Activated naive CD8-positive, alpha-beta T cell treated with anti-CD3 and anti-CD28 coated beads, Interleukin-2, amount 10 ng/mL, durations not matched to agents 7 days and 5 days (primary cell): Measurements from ENCODE around the gene SDHAF2. TPM values are rescaled to one million over a fixed set of nuclear protein-coding genes. Genes with fewer than 3 reads are reported as not detected.
"Not testable (repeated sequence)": the region's sequence is repeated elsewhere in the genome, so short reads cannot be mapped to it uniquely, and the experiment has no call there.

Source experiments
- ATAC-seq: fragments of 150-1000 bp; cut with Tn5 transposase; one replicate; pipeline ENCODE4 v1.10.0; 2021; ENCODE audit warnings: low read depth, moderate library complexity
- POLR2A ChIA-PET: fragments of 350-600 bp; sonication (Branson Sonifier 250); formaldehyde crosslinking; loops from one replicate; lab custom pipeline; 2021; ENCODE audit warnings: antibody characterized with exemption; lab: Charles Lee
- DNase-seq: peaks from one replicate; pipeline ENCODE4 v3.0.0; 2021
- H3K27ac Mint-ChIP-seq: one replicate; pipeline ENCODE4 v1.8.0; 2022; ENCODE audit warnings: mild to moderate bottlenecking, mixed read lengths
- H3K27me3 Mint-ChIP-seq: one replicate; pipeline ENCODE4 v1.8.0; 2022; ENCODE audit warnings: mild to moderate bottlenecking, moderate library complexity, mixed read lengths
- H3K36me3 Mint-ChIP-seq: one replicate; pipeline ENCODE4 v1.8.0; 2021; ENCODE audit warnings: mild to moderate bottlenecking, mixed read lengths
- H3K4me1 Mint-ChIP-seq: one replicate; pipeline ENCODE4 v1.8.0; 2021; ENCODE audit warnings: mixed read lengths
- H3K4me3 Mint-ChIP-seq: one replicate; pipeline ENCODE4 v1.8.0; 2022; ENCODE audit warnings: mild to moderate bottlenecking, moderate library complexity, mixed read lengths
- H3K9me3 Mint-ChIP-seq: one replicate; pipeline ENCODE4 v1.8.0; 2021; ENCODE audit warnings: mixed read lengths
- total RNA-seq, 2 experiments: library from RNA; stranded (reverse); gene quantifications; one replicate each; pipeline ENCODE4 v1.2.3, GENCODE V29; 2021

SDHAF2 gene
- total RNA-seq, 2 experiments from 2014 or later: 48.5 to 53.1 TPM

DNA sequence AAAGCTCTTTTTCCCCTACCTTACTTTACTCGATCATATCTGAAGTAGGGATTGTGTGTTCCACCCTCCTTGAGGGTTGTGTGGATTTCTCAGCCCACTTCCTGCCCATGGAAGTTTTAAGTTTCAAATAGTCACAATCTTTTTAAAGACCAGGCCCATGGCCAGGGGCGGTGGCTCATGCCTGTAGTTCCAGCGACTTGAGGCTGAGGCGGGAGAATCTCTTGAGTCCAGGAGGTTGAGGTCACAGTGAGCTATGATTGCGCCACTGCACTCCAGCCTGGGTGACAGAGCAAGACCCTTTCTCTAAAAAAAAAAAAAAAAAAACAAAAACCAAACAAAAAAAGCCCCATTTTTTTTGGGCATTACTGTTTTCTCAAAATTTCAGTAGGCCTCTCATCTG, 42.4 kb downstream of the SDHAF2 start:
- no peak for ATAC-seq
- no peak for DNase-seq
- POLR2A ChIA-PET: interaction anchor here (0.5 to 1.0 kb wide), 4 partner anchors 38 to 261 kb away, joined by 3 to 7 read pairs (median 4); no protein-coding TSS in a partner anchor
- Mint-ChIP-seq H3K27me3 (no peaks in the 10 kb centered on the region), H3K36me3 (peaks cover 9% of the 10 kb centered on the region), H3K4me1 (peaks cover 9% of the 10 kb centered on the region), H3K9me3 (no peaks in the 10 kb centered on the region), H3K4me3 (no peak overlapping the region), H3K27ac (peak overlapping the region; percentile 54)

- no peak for ATAC-seq
Measured at GRCh38 chr11:61472868-61473267, 42.9 kb downstream of the SDHAF2 start.

GRCh38 chr11:61473370-61474012, 43.6 kb downstream of the SDHAF2 start:
- Mint-ChIP-seq H3K27me3 (no peaks in the 10 kb centered on the region), H3K4me1 (peaks cover 12% of the 10 kb centered on the region), H3K4me3 (no peak overlapping the region), H3K36me3 (peaks cover 5% of the 10 kb centered on the region), H3K27ac (no peak overlapping the region), H3K9me3 (no peaks in the 10 kb centered on the region)
- POLR2A ChIA-PET: interaction anchor here (0.9 kb wide), 1 partner anchor 19 kb away, joined by 7 read pairs; no protein-coding TSS in a partner anchor
- ATAC-seq: no peak
- no peak for DNase-seq

More at GRCh38 chr11:61472868-61473267, 42.9 kb downstream of the SDHAF2 start:
- POLR2A ChIA-PET: interaction anchor here (0.7 to 0.9 kb wide), 2 partner anchors 19 to 44 kb away, joined by 7 read pairs; no protein-coding TSS in a partner anchor
- Mint-ChIP-seq H3K4me1 (peaks cover 10% of the 10 kb centered on the region), H3K36me3 (peaks cover 5% of the 10 kb centered on the region), H3K27me3 (no peaks in the 10 kb centered on the region), H3K27ac (no peak overlapping the region), H3K4me3 (no peak overlapping the region), H3K9me3 (no peaks in the 10 kb centered on the region)
- DNase-seq: no peak

GRCh38 chr11:61474013-61474643, 44.2 kb downstream of the SDHAF2 start:
- H3K27ac Mint-ChIP-seq: no peak overlapping the region
- no peak overlapping the region for H3K4me3 Mint-ChIP-seq
- POLR2A ChIA-PET: interaction anchor here (0.6 to 1.4 kb wide), 2 partner anchors 44 to 314 kb away, joined by 3 read pairs; partner anchors contain the start of genes CPSF7 and SDHAF2
- peaks cover 5% of the 10 kb centered on the region for H3K36me3 Mint-ChIP-seq
- H3K4me1 Mint-ChIP-seq: peaks cover 12% of the 10 kb centered on the region
- ATAC-seq (no peak), DNase-seq (no peak)
- no peaks in the 10 kb centered on the region for H3K9me3 Mint-ChIP-seq
- no peaks in the 10 kb centered on the region for H3K27me3 Mint-ChIP-seq

GRCh38 chr11:61475433-61475832, 45.5 kb downstream of the SDHAF2 start:
- H3K9me3 Mint-ChIP-seq: no peaks in the 10 kb centered on the region
- H3K27me3 Mint-ChIP-seq: no peaks in the 10 kb centered on the region
- ATAC-seq (no peak), DNase-seq (no peak)
- peaks cover 12% of the 10 kb centered on the region for H3K4me1 Mint-ChIP-seq
- H3K27ac Mint-ChIP-seq: no peak overlapping the region
- H3K36me3 Mint-ChIP-seq: peaks cover 5% of the 10 kb centered on the region
- POLR2A ChIA-PET: interaction anchor here (1.4 kb wide), 1 partner anchor 46 kb away, joined by 3 read pairs; the partner anchor contains the start of genes CPSF7 and SDHAF2
- no peak overlapping the region for H3K4me3 Mint-ChIP-seq

- POLR2A ChIA-PET: no interaction called here
- no peaks in the 10 kb centered on the region for H3K27me3 Mint-ChIP-seq
- no peak overlapping the region for H3K27ac Mint-ChIP-seq
- no peak for ATAC-seq
- DNase-seq: no peak
- peaks cover 7% of the 10 kb centered on the region for H3K4me1 Mint-ChIP-seq
- H3K4me3 Mint-ChIP-seq: no peak overlapping the region
- no peaks in the 10 kb centered on the region for H3K36me3 Mint-ChIP-seq
- no peaks in the 10 kb centered on the region for H3K9me3 Mint-ChIP-seq
Measured at GRCh38 chr11:61476371-61476770, 46.4 kb downstream of the SDHAF2 start.

GRCh38 chr11:61477126-61477525, 47.2 kb downstream of the SDHAF2 start:
- Mint-ChIP-seq H3K4me1 (peaks cover 7% of the 10 kb centered on the region), H3K27ac (no peak overlapping the region), H3K9me3 (no peaks in the 10 kb centered on the region), H3K4me3 (no peak overlapping the region), H3K27me3 (no peaks in the 10 kb centered on the region), H3K36me3 (no peaks in the 10 kb centered on the region)
- ATAC-seq (no peak), DNase-seq (no peak)
- POLR2A ChIA-PET: interaction anchor here (1.4 kb wide), 1 partner anchor 44 kb away, joined by 3 read pairs; no protein-coding TSS in a partner anchor

GRCh38 chr11:61477727-61478148, 47.8 kb downstream of the SDHAF2 start:
- no peak overlapping the region for H3K27ac Mint-ChIP-seq
- no peaks in the 10 kb centered on the region for H3K36me3 Mint-ChIP-seq
- H3K4me1 Mint-ChIP-seq: peaks cover 7% of the 10 kb centered on the region
- POLR2A ChIA-PET: interaction anchor here (1.4 kb wide), 1 partner anchor 44 kb away, joined by 3 read pairs; no protein-coding TSS in a partner anchor
- ATAC-seq: peak; percentile 43
- DNase-seq: peak; percentile 72
- no peaks in the 10 kb centered on the region for H3K9me3 Mint-ChIP-seq
- no peak overlapping the region for H3K4me3 Mint-ChIP-seq
- no peaks in the 10 kb centered on the region for H3K27me3 Mint-ChIP-seq

- not testable (repeated sequence) for H3K4me3 Mint-ChIP-seq, H3K4me1 Mint-ChIP-seq, H3K27me3 Mint-ChIP-seq, H3K36me3 Mint-ChIP-seq, ATAC-seq, H3K9me3 Mint-ChIP-seq, H3K27ac Mint-ChIP-seq, DNase-seq
- POLR2A ChIA-PET: interaction anchor here (1.2 kb wide), 1 partner anchor 37 kb away, joined by 3 read pairs; no protein-coding TSS in a partner anchor
Measured at GRCh38 chr11:61479360-61480058, 49.6 kb downstream of the SDHAF2 start.

- Mint-ChIP-seq H3K27ac (no peak overlapping the region), H3K36me3 (no peaks in the 10 kb centered on the region), H3K4me1 (peaks cover 5% of the 10 kb centered on the region), H3K27me3 (no peaks in the 10 kb centered on the region), H3K9me3 (no peaks in the 10 kb centered on the region), H3K4me3 (no peak overlapping the region)
- ATAC-seq (no peak), DNase-seq (no peak)
- POLR2A ChIA-PET: no interaction called here
Measured at GRCh38 chr11:61480261-61480993, 50.5 kb downstream of the SDHAF2 start.

DNA sequence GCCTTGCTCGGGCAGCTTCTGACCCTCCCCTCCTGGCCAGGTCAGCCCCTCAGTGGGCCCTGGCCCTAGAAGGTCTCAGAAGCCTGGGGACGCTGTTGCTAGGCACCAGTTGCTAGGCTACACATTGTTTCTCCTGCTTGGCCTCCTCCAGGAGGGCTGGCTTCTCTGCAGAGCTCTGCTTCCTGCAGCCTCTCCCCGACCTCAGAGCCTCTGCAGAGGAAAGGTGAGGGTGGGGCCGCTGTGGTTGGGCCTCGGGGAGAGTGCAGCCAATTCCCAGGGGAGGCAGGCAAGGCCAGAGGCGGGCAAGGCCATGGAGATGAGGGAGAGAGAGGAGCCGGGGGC, 51.0 kb downstream of the SDHAF2 start:
- H3K36me3 Mint-ChIP-seq: no peaks in the 10 kb centered on the region
- no peak overlapping the region for H3K27ac Mint-ChIP-seq
- peaks cover 5% of the 10 kb centered on the region for H3K4me1 Mint-ChIP-seq
- no peaks in the 10 kb centered on the region for H3K9me3 Mint-ChIP-seq
- H3K4me3 Mint-ChIP-seq: no peak overlapping the region
- ATAC-seq (no peak), DNase-seq (no peak)
- POLR2A ChIA-PET: no interaction called here
- no peaks in the 10 kb centered on the region for H3K27me3 Mint-ChIP-seq

DNA sequence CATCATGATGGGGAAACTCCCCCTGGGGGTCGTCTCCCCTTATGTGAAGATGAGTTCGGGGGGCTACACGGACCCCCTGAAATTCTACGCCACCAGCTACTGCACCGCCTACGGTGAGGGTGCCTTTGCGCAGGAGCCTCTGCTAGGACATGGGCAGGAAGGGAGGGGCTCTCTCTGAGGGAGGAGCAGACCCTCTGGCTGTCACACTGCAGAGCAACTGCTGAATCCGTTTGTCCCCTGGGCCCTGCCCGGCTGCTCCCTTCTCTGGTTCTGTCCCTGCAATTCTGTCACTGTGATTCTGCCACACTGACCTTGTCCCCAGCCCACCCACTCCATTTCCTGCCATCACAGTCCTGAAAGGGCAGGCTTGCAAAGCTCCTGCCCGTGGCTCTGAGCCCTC, 51.9 kb downstream of the SDHAF2 start:
- Mint-ChIP-seq H3K27ac (no peak overlapping the region), H3K4me3 (no peak overlapping the region), H3K36me3 (no peaks in the 10 kb centered on the region), H3K4me1 (peaks cover 5% of the 10 kb centered on the region), H3K9me3 (no peaks in the 10 kb centered on the region), H3K27me3 (no peaks in the 10 kb centered on the region)
- ATAC-seq: no peak
- no peak for DNase-seq
- POLR2A ChIA-PET: no interaction called here

- H3K4me3 Mint-ChIP-seq: no peak overlapping the region
- ATAC-seq (peak; percentile 55), DNase-seq (peak; percentile 45)
- POLR2A ChIA-PET: no interaction called here
- H3K27ac Mint-ChIP-seq: no peak overlapping the region
- no peaks in the 10 kb centered on the region for H3K36me3 Mint-ChIP-seq
- no peaks in the 10 kb centered on the region for H3K27me3 Mint-ChIP-seq
- peaks cover 5% of the 10 kb centered on the region for H3K4me1 Mint-ChIP-seq
- no peaks in the 10 kb centered on the region for H3K9me3 Mint-ChIP-seq
Measured at GRCh38 chr11:61482513-61482912, 52.6 kb downstream of the SDHAF2 start.
